OCI-LY1 (cell line): ENCODE results near the gene PBX1.

Source experiments
- H2AFZ ChIP-seq: fragments of 200-600 bp; sonication (generic), shearing (Covaris generic); 2 replicates; pipeline ENCODE4 v1.6.0; 2014; ENCODE audit warnings: antibody characterized with exemption, mild to moderate bottlenecking, low read length
- H3F3A ChIP-seq: fragments of 200-600 bp; sonication (generic), shearing (Covaris generic); 2 replicates; pipeline ENCODE4 v1.6.0; 2014; ENCODE audit warnings: mild to moderate bottlenecking, antibody characterized with exemption, low read length, moderate library complexity; ENCODE audit not compliant: insufficient read depth
- H3K27ac ChIP-seq: fragments of 200-600 bp; sonication (generic); 2 replicates; pipeline ENCODE4 v1.5.1; 2014; ENCODE audit warnings: low read length, mixed run types, mild to moderate bottlenecking, low read depth; ENCODE audit not compliant: poor library complexity, severe bottlenecking
- H3K27me3 ChIP-seq: fragments of 200-600 bp; sonication (generic); 2 replicates; pipeline ENCODE4 v1.6.0; 2014; ENCODE audit warnings: antibody characterized with exemption, mild to moderate bottlenecking, low read length, moderate library complexity; ENCODE audit not compliant: insufficient read depth
- H3K36me3 ChIP-seq: fragments of 200-600 bp; sonication (generic); 2 replicates; pipeline ENCODE4 v1.6.1; 2014; ENCODE audit warnings: mild to moderate bottlenecking, antibody characterized with exemption, low read length, moderate library complexity, mixed read lengths; ENCODE audit not compliant: insufficient read depth
- H3K4me1 ChIP-seq: fragments of 200-600 bp; sonication (generic); 2 replicates; pipeline ENCODE4 v1.5.1; 2014; ENCODE audit warnings: mild to moderate bottlenecking, low read length, moderate library complexity; ENCODE audit not compliant: insufficient read depth, severe bottlenecking
- H3K4me2 ChIP-seq: fragments of 200-600 bp; sonication (generic), shearing (Covaris generic); 2 replicates; pipeline ENCODE4 v1.6.1; 2014; ENCODE audit warnings: low read length
- H3K4me3 ChIP-seq: fragments of 200-600 bp; sonication (generic); 2 replicates; pipeline ENCODE4 v1.5.1; 2014; ENCODE audit warnings: low read length, low read depth, mild to moderate bottlenecking, mixed read lengths; ENCODE audit not compliant: poor library complexity, severe bottlenecking
- H3K79me2 ChIP-seq: fragments of 200-600 bp; shearing (Covaris generic); 2 replicates; pipeline ENCODE4 v1.6.1; 2016; ENCODE audit warnings: mixed run types, low read length, mixed read lengths; ENCODE audit not compliant: insufficient read depth
- H3K9ac ChIP-seq: fragments of 200-600 bp; sonication (generic), shearing (Covaris generic); 2 replicates; pipeline ENCODE4 v1.6.1; 2014; ENCODE audit warnings: mild to moderate bottlenecking, low read length, mixed read lengths
- H3K9me2 ChIP-seq: fragments of 200-600 bp; sonication (generic), shearing (Covaris generic); 2 replicates; pipeline ENCODE4 v1.6.1; 2014; ENCODE audit warnings: low read depth, mild to moderate bottlenecking, low read length, mixed read lengths
- H3K9me3 ChIP-seq: fragments of 200-600 bp; shearing (Covaris generic); 2 replicates; pipeline ENCODE4 v1.6.1; 2014; ENCODE audit warnings: low read length, mixed read lengths
- H4K20me1 ChIP-seq: fragments of 200-600 bp; sonication (generic), shearing (Covaris generic); 2 replicates; pipeline ENCODE4 v1.6.0; 2016; ENCODE audit warnings: mild to moderate bottlenecking, low read length; ENCODE audit not compliant: insufficient read depth
- CTCF ChIP-seq: fragments of 200-600 bp; sonication (generic), shearing (Covaris generic); IDR thresholded peaks from 2 replicates; pipeline ENCODE4 v1.5.1; 2017; ENCODE audit warnings: mild to moderate bottlenecking, antibody characterized with exemption, low read length, moderate library complexity, mixed read lengths
- EZH2 ChIP-seq: fragments of 200-600 bp; sonication (generic), shearing (Covaris generic); IDR thresholded peaks from 2 replicates; pipeline ENCODE4 v1.8.0; 2017; ENCODE audit warnings: borderline replicate concordance, mixed run types, mild to moderate bottlenecking, antibody characterized with exemption, low read length, moderate library complexity, mixed read lengths

PBX1 gene

GRCh38 chr1:164558461-164559341 lies at the start of gene PBX1:
Gene PBX1 (plus strand): TSS chr1:164559184.
- Histone ChIP-seq H3F3A (no peaks in the 10 kb centered on the region), H3K4me3 (peak within 1 kb of the TSS; percentile 56), H3K4me2 (peak within 1 kb of the TSS; percentile 63), H3K27ac (no peak within 1 kb of the TSS), H3K27me3 (no peaks in the 10 kb centered on the region), H4K20me1 (no peaks in the 10 kb centered on the region), H3K36me3 (no peaks in the 10 kb centered on the region), H3K79me2 (no peaks in the 10 kb centered on the region), H3K9me3 (no peaks in the 10 kb centered on the region), H3K4me1 (no peaks in the 10 kb centered on the region), H3K9me2 (no peaks in the 10 kb centered on the region), H2AFZ (no peak within 1 kb of the TSS), H3K9ac (no peak within 1 kb of the TSS)
- TF ChIP-seq EZH2 (no peak), CTCF (no peak)

DNA sequence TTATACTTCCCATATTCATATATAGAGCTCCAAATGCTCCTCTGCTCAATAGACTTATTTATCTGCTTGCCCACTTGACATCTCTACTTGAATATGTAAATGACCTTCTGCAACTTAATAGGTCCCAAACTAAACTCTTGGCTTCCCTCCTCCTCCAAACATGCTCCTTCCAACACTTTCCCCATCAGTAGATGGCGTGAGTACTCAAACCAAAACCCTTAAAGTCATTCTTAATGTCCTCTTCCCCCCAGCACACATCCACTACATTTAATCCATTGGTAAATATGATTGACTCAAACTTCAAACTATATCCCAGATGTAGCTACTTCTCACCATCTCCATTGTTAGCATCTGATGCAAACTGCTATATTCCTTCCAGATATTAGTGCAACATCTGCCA lies 48.5 kb upstream of the PBX1 start:
- Histone ChIP-seq H3K4me1 (no peaks in the 10 kb centered on the region), H3K9me3 (no peaks in the 10 kb centered on the region), H4K20me1 (no peaks in the 10 kb centered on the region), H3K79me2 (no peaks in the 10 kb centered on the region), H3K36me3 (no peaks in the 10 kb centered on the region), H3K27ac (no peak overlapping the region), H3F3A (no peaks in the 10 kb centered on the region), H3K9ac (no peak overlapping the region), H2AFZ (no peak overlapping the region), H3K4me2 (no peak overlapping the region), H3K27me3 (no peaks in the 10 kb centered on the region), H3K4me3 (no peak overlapping the region), H3K9me2 (no peaks in the 10 kb centered on the region)
- TF ChIP-seq EZH2 (no peak), CTCF (no peak)

GRCh38 chr1:164511001-164511705 lies 47.8 kb upstream of the PBX1 start:
- Histone ChIP-seq H3K79me2 (no peaks in the 10 kb centered on the region), H3K4me1 (no peaks in the 10 kb centered on the region), H4K20me1 (no peaks in the 10 kb centered on the region), H3K9ac (no peak overlapping the region), H3K4me2 (no peak overlapping the region), H3K9me2 (no peaks in the 10 kb centered on the region), H3F3A (no peaks in the 10 kb centered on the region), H3K9me3 (no peaks in the 10 kb centered on the region), H3K27me3 (no peaks in the 10 kb centered on the region), H3K36me3 (no peaks in the 10 kb centered on the region), H3K27ac (no peak overlapping the region), H3K4me3 (no peak overlapping the region), H2AFZ (no peak overlapping the region)
- TF ChIP-seq CTCF, result no peak
- no peak for TF ChIP-seq EZH2
